K562 (cell line): ENCODE measurements around the gene SOCS7. TPM values are rescaled to one million over a fixed set of nuclear protein-coding genes. Genes with fewer than 3 reads are reported as not detected.

Source experiments
- ARID1B ChIP-seq: fragments of 450-650 bp; IDR thresholded peaks from 2 replicates; pipeline ENCODE4 v1.6.1; 2016; ENCODE audit warnings: antibody characterized with exemption, mild to moderate bottlenecking, inconsistent platforms
- CBFA2T2 ChIP-seq: fragments of 450-650 bp; conservative IDR thresholded peaks from 2 replicates; pipeline ENCODE4 v1.6.1; 2017; ENCODE audit warnings: mild to moderate bottlenecking
- CBX8 ChIP-seq: fragments of 200-600 bp; sonication (generic); IDR thresholded peaks from 2 replicates; pipeline ENCODE4 v1.6.1; 2012; ENCODE audit warnings: borderline replicate concordance, mixed run types, low read depth, mild to moderate bottlenecking, moderate library complexity, mixed read lengths, low read length, control low read depth, inconsistent platforms; ENCODE audit not compliant: poor library complexity, severe bottlenecking; ENCODE audit errors: extremely low read depth
- KHSRP ChIP-seq: fragments of 450-650 bp; IDR thresholded peaks from 2 replicates; pipeline ENCODE4 v1.6.1; 2017
- MCM7 ChIP-seq, 2 experiments: fragments of 450-650 bp; IDR thresholded peaks; 2 replicates each; pipeline ENCODE4 v1.6.1; 2016 to 2018
- NFYB ChIP-seq: IDR thresholded peaks from 2 replicates; pipeline ENCODE4 v1.6.1; 2011; ENCODE audit warnings: mild to moderate bottlenecking, moderate library complexity; ENCODE audit not compliant: insufficient read length; ENCODE audit errors: extremely low read depth
- RUNX1 ChIP-seq: sonication (generic); IDR thresholded peaks from 2 replicates; pipeline ENCODE4 v1.6.1; 2016; ENCODE audit warnings: antibody characterized with exemption, low read depth
- TBP ChIP-seq: optimal IDR thresholded peaks from 2 replicates; pipeline ENCODE3; 2011; ENCODE audit warnings: low read depth, low read length, improper control_type of control experiment
- XRCC3 ChIP-seq: fragments of 450-650 bp; IDR thresholded peaks from 2 replicates; pipeline ENCODE4 v1.6.1; 2017; ENCODE audit warnings: mild to moderate bottlenecking, moderate library complexity
- ZFP36 ChIP-seq: fragments of 150-350 bp; IDR thresholded peaks from 2 replicates; pipeline ENCODE4 v1.6.1; 2018; ENCODE audit warnings: low read length, low read depth; ENCODE audit not compliant: partially characterized antibody
- ZNF146 ChIP-seq: IDR thresholded peaks from one replicate; pipeline ENCODE4 v1.6.1; 2018; ENCODE audit warnings: missing compliant biosample characterization; ENCODE audit not compliant: unreplicated experiment
- ZNF830 ChIP-seq: fragments of 250-450 bp; sonication (Bioruptor Pico); IDR thresholded peaks from 2 replicates; pipeline ENCODE4 v1.5.0; 2021; ENCODE audit warnings: mild to moderate bottlenecking
- ZZZ3 ChIP-seq: fragments of 450-650 bp; IDR thresholded peaks from 2 replicates; pipeline ENCODE4 v1.6.1; 2016; ENCODE audit warnings: antibody characterized with exemption, mild to moderate bottlenecking, moderate library complexity
- polyA plus RNA-seq, 8 experiments: library from polyadenylated mRNA; depleted of rRNA in 4 of 8; stranded (reverse) in 5 of 8; unstranded in 3 of 8; fragments of >200 nt; fragmentation: Nextera tagmentation in 2 of 8; fragmentation: Illumina TruSeq in 1 of 8; extraction: Ambion mirVana in 2 of 8; extraction: Trizol in 1 of 8; gene quantifications; 2 replicates each; pipeline versions ENCODE4 v1.2.1 to v1.2.3, GENCODE V29; 2011 to 2014; ENCODE audit warnings: inconsistent platforms in 1 of 8, missing spikeins in 1 of 8
- total RNA-seq, 7 experiments: library from RNA; depleted of rRNA in 6 of 7; stranded (reverse); fragments of >200 nt in 6 of 7; fragmentation: Illumina TruSeq in 2 of 7; extraction: Trizol in 2 of 7; gene quantifications; 2 replicates each; pipeline versions ENCODE4 v1.2.1 to v1.2.3, GENCODE V29; 2011 to 2021; ENCODE audit warnings: low replicate concordance in 1 of 7
- TF ChIP-seq, protein P1 (sequence below): fragments of 450-650 bp; formaldehyde crosslinking; IDR thresholded peaks from 2 replicates; pipeline ENCODE4 v1.4.0; 2022; ENCODE audit warnings: mild to moderate bottlenecking, moderate library complexity
- TF ChIP-seq, protein P2 (sequence below): sonication (generic); formaldehyde crosslinking; IDR thresholded peaks from 2 replicates; pipeline ENCODE4 v1.8.0; 2023; ENCODE audit warnings: missing genetic modification reagents, mild to moderate bottlenecking, borderline replicate concordance
- TF ChIP-seq, protein P3 (sequence below): IDR thresholded peaks from 3 replicates; pipeline ENCODE4 v1.6.1; 2011; ENCODE audit warnings: borderline replicate concordance, mild to moderate bottlenecking; ENCODE audit not compliant: insufficient read length, insufficient read depth
- TF ChIP-seq, protein P4 (sequence below): fragments of 450-650 bp; conservative IDR thresholded peaks from 2 replicates; pipeline ENCODE4 v1.6.1; 2016; ENCODE audit warnings: missing genetic modification characterization, low read depth, mild to moderate bottlenecking, missing compliant biosample characterization, moderate library complexity

Gene SOCS7
- total and polyA plus RNA-seq, 9 of the 15 experiments (the other 6 are each of a cell fraction or from before 2014, with no cell fraction given) = 0.94 to 14.5 (median 8.2) TPM

DNA sequence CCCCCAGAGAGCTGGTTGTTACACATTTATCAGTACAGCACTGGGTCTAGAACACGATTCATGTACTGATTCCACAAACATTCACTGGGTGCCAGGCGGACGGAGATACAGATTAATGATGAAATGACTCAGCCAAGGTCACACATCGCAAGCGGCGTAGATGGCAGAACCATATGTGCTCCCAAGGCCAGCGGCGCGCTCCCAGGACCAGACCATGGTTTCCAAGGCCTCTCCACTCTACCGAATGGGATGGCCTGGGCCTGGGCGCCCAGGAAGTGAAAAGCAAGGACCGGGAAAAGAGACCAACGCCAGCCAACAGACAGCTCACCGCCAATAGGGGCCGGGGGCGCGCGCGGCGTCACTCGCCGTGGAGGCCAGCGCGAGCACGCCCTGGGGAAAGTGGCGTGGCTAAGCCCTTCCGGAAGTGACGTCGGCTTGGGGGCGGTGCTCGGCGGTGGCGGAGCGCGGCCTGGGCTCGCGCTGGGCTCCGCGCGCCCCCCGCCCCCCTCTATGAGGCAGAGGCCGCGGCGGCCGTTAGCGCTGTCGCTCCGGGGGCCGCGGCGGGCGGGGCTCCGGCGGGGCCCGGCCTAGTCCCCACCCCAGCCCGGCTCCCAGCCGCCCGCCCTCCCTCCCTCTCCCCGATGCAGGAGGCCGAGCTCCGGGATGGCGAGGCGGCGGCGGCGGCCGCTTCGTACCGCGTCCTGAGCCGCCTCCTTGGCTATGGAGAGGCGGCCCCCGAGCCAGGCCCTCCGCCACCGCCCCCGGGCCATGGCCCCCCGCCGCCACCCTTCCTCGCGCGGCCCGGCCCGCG, at the start of gene SOCS7 (continued):
- no peak for TF ChIP-seq CBX8
- no peak for TF ChIP-seq ZNF146 (CRISPR knock-in tag)
- TF ChIP-seq ZZZ3 = no peak
- TF ChIP-seq, protein P1, sequence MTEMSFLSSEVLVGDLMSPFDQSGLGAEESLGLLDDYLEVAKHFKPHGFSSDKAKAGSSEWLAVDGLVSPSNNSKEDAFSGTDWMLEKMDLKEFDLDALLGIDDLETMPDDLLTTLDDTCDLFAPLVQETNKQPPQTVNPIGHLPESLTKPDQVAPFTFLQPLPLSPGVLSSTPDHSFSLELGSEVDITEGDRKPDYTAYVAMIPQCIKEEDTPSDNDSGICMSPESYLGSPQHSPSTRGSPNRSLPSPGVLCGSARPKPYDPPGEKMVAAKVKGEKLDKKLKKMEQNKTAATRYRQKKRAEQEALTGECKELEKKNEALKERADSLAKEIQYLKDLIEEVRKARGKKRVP (CRISPR knock-in tag) = no peak
- 0 out of 2 replicates have a peak, but pooled peaks have one; percentile 76 for TF ChIP-seq ZNF830 (CRISPR knock-in tag)
- no peak for TF ChIP-seq MCM7 (IDR thresholded peaks at IDR 0.05)
- TF ChIP-seq, protein P2, sequence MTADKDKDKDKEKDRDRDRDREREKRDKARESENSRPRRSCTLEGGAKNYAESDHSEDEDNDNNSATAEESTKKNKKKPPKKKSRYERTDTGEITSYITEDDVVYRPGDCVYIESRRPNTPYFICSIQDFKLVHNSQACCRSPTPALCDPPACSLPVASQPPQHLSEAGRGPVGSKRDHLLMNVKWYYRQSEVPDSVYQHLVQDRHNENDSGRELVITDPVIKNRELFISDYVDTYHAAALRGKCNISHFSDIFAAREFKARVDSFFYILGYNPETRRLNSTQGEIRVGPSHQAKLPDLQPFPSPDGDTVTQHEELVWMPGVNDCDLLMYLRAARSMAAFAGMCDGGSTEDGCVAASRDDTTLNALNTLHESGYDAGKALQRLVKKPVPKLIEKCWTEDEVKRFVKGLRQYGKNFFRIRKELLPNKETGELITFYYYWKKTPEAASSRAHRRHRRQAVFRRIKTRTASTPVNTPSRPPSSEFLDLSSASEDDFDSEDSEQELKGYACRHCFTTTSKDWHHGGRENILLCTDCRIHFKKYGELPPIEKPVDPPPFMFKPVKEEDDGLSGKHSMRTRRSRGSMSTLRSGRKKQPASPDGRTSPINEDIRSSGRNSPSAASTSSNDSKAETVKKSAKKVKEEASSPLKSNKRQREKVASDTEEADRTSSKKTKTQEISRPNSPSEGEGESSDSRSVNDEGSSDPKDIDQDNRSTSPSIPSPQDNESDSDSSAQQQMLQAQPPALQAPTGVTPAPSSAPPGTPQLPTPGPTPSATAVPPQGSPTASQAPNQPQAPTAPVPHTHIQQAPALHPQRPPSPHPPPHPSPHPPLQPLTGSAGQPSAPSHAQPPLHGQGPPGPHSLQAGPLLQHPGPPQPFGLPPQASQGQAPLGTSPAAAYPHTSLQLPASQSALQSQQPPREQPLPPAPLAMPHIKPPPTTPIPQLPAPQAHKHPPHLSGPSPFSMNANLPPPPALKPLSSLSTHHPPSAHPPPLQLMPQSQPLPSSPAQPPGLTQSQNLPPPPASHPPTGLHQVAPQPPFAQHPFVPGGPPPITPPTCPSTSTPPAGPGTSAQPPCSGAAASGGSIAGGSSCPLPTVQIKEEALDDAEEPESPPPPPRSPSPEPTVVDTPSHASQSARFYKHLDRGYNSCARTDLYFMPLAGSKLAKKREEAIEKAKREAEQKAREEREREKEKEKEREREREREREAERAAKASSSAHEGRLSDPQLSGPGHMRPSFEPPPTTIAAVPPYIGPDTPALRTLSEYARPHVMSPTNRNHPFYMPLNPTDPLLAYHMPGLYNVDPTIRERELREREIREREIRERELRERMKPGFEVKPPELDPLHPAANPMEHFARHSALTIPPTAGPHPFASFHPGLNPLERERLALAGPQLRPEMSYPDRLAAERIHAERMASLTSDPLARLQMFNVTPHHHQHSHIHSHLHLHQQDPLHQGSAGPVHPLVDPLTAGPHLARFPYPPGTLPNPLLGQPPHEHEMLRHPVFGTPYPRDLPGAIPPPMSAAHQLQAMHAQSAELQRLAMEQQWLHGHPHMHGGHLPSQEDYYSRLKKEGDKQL = no peak
- no peak for TF ChIP-seq ARID1B
- no peak for TF ChIP-seq CBFA2T2
- TF ChIP-seq, protein P3, sequence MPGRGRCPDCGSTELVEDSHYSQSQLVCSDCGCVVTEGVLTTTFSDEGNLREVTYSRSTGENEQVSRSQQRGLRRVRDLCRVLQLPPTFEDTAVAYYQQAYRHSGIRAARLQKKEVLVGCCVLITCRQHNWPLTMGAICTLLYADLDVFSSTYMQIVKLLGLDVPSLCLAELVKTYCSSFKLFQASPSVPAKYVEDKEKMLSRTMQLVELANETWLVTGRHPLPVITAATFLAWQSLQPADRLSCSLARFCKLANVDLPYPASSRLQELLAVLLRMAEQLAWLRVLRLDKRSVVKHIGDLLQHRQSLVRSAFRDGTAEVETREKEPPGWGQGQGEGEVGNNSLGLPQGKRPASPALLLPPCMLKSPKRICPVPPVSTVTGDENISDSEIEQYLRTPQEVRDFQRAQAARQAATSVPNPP = no peak
- TF ChIP-seq TBP = peak; percentile 58
- TF ChIP-seq, protein P4, sequence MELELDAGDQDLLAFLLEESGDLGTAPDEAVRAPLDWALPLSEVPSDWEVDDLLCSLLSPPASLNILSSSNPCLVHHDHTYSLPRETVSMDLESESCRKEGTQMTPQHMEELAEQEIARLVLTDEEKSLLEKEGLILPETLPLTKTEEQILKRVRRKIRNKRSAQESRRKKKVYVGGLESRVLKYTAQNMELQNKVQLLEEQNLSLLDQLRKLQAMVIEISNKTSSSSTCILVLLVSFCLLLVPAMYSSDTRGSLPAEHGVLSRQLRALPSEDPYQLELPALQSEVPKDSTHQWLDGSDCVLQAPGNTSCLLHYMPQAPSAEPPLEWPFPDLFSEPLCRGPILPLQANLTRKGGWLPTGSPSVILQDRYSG (tag) = no peak; the same call in 1 of the 2 replicates
- TF ChIP-seq KHSRP = no peak
- no peak for TF ChIP-seq XRCC3
- no peak for TF ChIP-seq RUNX1
- TF ChIP-seq ZFP36 = no peak
- peak; percentile 38 for TF ChIP-seq NFYB
